Measurements from ENCODE around the gene TNFRSF21.

DNA sequence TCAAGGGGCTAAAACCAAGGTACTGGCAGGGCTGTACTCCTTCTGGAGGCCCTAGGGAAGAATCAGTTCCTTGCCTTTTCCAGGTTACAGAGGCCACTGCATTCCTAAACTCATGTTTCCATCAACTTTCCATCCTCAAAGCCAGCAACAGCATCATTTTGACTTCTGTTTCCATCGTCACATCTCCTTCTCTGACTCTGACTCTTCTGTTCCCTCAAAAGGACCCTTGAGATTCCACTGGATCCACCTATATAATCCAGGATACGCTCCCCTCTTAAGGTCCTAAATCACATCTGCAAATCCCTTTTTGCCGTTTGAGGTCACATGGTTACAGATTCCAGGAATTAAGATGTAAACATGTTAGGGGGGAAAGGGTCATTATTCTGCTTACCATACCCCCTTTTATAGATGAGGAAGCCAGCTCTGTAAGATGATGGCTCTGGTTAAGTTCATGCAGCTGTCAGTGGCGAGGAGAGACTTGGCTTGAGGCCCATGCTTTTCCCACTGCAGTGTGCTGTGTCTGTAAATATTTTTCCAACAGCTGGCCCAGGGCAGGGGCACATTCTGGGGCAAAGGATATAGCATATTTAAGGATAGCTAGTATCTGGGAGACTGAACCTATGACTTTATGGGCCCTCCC, 114.6 kb downstream of the TNFRSF21 start:
- TF ChIP-seq, protein P1, sequence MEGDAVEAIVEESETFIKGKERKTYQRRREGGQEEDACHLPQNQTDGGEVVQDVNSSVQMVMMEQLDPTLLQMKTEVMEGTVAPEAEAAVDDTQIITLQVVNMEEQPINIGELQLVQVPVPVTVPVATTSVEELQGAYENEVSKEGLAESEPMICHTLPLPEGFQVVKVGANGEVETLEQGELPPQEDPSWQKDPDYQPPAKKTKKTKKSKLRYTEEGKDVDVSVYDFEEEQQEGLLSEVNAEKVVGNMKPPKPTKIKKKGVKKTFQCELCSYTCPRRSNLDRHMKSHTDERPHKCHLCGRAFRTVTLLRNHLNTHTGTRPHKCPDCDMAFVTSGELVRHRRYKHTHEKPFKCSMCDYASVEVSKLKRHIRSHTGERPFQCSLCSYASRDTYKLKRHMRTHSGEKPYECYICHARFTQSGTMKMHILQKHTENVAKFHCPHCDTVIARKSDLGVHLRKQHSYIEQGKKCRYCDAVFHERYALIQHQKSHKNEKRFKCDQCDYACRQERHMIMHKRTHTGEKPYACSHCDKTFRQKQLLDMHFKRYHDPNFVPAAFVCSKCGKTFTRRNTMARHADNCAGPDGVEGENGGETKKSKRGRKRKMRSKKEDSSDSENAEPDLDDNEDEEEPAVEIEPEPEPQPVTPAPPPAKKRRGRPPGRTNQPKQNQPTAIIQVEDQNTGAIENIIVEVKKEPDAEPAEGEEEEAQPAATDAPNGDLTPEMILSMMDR (IDR thresholded peaks at IDR 0.05; ENCODE audit: borderline replicate concordance, extremely low read depth, low read length, poor library complexity, severe bottlenecking): no peak
- TF ChIP-seq EZH2 (IDR thresholded peaks at IDR 0.05; ENCODE audit: borderline replicate concordance, low read depth, low read length, severe bottlenecking): no peak

Measured in DND-41 (cell line).